GM19240 (cell line): ENCODE data around the gene MISP3.
"Not testable (repeated sequence)": the region's sequence is repeated elsewhere in the genome, so short reads cannot be mapped to it uniquely, and the experiment has no call there.

ENCODE experiments used
- DNase-seq: peaks from one replicate; pipeline ENCODE4 v3.0.0; 2011; ENCODE audit warnings: low spot score; ENCODE audit not compliant: insufficient read length

The MISP3 gene

DNA sequence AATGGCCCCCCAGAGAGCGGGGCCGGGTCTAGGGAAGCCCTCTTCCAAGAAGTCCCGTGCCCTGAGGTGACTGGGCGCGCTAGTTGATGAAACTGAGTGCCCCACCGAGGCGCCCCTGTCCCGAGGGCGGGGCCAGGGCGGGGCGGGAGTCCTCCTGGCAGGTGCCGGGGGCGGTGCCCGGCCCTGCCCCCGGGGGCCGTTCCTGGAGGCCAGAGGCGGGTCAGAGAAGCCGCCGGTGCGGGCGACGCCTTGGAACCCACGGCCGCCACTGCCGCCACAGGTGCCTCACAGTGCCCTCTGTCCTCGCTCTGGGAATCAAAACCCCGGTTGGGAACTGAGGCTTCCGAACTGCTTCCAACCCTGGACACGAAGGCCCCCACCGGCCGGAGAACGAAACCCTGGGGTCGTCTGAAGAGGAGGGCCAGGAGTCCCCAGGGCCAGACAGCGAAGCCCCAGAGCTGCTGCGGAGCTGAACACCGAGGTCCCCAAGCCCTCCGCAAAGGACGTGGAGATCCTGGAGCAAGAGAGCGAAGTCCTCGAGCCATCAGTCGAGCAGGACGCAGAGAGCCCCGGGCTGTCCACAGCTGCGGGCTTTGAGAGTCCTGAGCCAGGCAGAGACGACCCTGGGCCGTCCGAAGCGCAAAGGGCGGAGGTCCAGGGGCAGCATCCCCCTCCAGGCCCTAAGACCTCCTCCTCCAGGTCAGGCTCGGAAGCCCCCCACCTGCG is at the start of gene MISP3:
Gene MISP3 (plus strand): TSS at position 252 of the 726 bp plus-strand sequence. CDS start 524 bp downstream, outside the sequence.
- no peak for DNase-seq

DNA sequence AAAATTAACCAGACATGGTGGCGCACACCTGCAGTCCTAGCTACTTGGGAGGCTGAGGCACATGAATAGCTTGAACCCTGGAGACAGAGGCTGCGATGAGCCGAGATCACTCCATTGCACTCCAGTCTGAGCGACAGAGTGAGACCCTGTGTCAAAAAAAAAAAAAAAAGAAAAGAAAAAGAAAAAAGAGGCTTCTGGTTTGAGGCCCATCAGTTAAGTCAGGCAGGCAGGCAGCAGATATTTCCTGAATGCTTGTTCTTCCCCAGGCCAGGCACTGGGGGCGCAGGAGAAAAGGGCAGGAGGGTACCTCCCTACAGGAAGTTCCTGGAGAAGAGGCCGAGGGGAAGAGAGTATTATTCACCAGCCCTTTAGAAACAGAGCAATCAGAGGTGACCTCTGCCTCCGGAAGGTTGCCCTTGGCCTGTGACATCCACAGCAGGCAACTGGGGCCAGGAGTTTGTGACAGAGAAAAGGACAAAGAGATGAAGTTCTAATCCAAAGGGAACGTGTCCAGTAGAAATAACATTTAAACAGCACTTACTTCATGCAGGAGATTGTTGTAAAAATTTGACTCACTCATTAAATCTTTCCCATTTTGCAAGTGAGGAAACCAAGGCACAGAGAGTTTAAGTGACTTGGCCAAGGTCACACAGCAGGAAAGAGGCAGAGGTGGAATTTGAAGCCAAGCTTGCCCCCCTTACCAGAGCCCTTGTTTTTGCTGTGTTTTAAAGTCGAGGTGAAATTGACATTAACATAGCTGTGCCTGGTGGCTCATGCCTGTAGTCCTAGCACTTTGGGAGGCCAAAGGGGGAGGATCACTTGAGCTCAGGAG is 49.0 kb upstream of the MISP3 start:
- DNase-seq, result no peak

DNA sequence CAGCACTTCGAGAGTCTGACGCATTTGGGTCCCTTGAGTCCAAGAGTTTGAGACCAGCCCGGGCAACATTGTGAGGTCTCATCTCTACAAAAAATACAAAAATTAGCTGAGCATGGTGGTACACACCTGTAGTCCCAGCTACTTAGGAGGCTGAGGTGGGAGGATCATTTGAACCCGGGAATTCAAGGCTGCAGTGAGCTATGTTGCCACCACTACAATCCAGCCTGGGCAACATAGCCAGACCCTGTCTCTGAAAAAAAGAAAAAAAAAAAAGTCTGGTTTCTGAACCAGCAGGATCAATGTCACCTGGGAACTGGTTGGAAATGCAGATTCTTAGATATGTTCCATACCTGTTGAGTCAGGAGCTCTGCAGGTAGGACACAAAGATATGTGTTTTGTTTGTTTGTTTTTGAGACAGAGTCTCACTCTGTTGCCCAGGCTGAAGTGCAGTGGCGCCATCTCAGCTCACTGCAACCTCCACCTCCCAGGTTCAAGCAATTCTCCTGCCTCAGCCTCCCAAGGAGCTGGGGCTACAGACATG is 45.9 kb upstream of the MISP3 start:
- not testable (repeated sequence) for DNase-seq

DNA sequence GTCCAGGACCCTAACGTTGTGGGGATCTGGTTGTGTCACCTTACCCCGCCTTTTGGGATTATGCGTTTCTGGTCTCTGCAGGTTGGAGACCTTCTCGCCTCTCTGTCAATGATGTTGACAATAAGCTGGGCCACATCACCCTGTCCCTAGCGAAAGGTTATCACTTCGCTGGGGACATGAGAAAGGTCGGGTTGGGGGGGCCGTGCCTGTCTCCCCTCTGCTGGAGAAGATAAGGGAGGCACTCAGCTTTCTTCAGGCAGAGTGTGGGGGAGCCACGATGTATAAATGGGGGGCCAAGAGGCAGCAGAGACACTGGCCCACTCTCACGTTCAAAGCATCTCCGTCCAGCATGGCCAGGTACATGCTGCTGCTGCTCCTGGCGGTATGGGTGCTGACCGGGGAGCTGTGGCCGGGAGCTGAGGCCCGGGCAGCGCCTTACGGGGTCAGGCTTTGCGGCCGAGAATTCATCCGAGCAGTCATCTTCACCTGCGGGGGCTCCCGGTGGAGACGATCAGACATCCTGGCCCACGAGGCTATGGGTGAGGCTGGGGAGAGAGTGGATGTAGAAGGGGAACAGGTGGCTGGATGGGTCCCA is 44.6 kb upstream of the MISP3 start, which contains the start of gene RLN3:
Gene RLN3 (plus strand): TSS at position 293 of the 595 bp plus-strand sequence. CDS start 57 bp downstream, at position 350.
- DNase-seq, result no peak

- no peak for DNase-seq
Measured at GRCh38 chr19:14028901-14029300, 43.7 kb upstream of the MISP3 start.

- no peak for DNase-seq
Measured at GRCh38 chr19:14030997-14031718, 41.4 kb upstream of the MISP3 start.

DNA sequence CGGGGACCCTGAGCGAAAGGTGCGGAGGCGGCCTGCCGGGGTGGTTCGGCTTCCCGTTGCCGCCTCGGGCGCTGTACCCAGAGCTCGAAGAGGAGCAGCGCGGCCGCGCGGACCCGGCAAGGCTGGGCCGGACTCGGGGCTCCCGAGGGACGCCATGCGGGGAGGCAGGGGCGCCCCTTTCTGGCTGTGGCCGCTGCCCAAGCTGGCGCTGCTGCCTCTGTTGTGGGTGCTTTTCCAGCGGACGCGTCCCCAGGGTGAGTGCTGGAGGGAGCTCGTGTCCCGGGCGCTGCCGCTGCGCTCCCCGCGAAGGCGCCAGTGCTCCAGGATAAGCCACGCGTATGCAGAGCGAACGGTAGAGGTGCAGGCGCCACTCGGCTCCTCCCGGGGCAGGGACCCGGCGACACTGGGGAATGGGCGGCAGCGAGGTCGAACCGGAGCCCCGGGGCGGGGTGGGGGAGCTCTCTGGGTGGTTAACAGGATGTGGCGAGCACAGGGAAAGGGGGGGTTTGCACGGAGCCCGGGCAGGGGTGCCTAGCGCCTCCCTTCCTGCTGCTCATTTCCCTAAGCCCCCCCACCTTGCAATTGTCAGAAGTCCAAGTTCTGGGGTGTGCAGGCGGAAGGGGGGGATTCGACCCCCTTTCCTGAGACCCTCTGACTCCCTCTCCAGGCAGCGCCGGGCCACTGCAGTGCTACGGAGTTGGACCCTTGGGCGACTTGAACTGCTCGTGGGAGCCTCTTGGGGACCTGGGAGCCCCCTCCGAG is 40.7 kb upstream of the MISP3 start, which contains the start of gene IL27RA:
Gene IL27RA (plus strand): TSS at position 44 of the 762 bp plus-strand sequence. CDS start 111 bp downstream, at position 155.
- peak; percentile 76 for DNase-seq

DNA sequence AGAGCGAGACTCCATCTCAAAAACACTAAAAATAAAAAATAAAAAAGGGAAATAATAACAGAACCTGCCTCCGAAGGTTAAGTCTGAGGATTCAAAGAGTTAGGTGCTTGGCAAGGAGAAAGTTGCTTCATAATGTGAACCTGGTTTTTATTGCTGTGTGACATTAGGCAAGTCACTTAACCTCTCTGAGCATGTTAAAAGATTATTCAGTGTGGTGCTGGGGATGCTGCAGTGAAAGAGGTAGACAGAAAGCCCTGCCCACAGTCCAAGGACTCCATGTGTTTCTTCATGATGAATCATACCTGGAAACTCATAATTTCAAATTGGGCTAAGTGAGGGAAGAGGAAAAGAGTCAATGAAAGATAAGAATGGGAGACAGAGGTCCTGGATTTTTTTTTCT is 38.6 kb upstream of the MISP3 start:
- DNase-seq, result no peak

GRCh38 chr19:14035159-14035558 is 37.4 kb upstream of the MISP3 start:
- DNase-seq, result not testable (repeated sequence)

DNA sequence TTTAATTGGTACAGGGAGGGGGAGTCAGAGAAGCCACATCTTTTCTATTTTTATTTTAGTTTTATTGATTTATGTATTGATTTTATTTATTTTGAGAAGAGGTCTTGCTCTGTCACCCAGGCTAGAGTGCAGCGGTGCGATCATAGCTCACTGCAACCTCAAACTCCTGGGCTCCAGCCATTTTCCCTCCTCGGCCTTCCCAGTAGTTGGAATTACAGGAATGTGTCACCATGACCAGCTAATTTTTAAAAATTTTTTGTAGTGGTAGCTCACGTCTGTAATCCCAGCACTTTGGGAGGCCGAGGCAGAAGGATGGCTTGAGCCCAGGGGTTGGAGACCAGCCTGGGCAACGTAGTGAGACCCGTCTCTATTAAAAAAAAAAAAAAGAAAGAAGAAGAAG is 36.9 kb upstream of the MISP3 start:
- DNase-seq, result no peak

DNA sequence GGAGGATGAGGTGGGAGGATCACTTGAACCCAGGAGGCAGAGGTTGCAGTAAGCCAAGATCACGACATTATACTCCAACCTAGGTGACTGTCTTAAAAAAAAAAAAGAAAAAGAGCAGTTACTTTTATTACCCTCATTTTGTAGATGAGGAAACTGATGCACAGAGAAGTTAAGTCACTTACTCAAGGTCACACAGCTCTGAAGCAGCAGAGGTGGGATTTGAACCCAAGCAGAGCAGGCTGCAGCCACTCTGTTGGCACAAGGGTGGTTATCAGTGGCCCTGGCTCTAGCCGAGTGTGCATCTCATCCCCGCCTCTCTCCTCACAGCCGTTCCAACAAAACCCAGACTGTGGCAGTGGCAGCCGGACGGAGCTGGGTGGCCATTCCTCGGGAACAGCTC is 33.4 kb upstream of the MISP3 start:
- no peak for DNase-seq

DNA sequence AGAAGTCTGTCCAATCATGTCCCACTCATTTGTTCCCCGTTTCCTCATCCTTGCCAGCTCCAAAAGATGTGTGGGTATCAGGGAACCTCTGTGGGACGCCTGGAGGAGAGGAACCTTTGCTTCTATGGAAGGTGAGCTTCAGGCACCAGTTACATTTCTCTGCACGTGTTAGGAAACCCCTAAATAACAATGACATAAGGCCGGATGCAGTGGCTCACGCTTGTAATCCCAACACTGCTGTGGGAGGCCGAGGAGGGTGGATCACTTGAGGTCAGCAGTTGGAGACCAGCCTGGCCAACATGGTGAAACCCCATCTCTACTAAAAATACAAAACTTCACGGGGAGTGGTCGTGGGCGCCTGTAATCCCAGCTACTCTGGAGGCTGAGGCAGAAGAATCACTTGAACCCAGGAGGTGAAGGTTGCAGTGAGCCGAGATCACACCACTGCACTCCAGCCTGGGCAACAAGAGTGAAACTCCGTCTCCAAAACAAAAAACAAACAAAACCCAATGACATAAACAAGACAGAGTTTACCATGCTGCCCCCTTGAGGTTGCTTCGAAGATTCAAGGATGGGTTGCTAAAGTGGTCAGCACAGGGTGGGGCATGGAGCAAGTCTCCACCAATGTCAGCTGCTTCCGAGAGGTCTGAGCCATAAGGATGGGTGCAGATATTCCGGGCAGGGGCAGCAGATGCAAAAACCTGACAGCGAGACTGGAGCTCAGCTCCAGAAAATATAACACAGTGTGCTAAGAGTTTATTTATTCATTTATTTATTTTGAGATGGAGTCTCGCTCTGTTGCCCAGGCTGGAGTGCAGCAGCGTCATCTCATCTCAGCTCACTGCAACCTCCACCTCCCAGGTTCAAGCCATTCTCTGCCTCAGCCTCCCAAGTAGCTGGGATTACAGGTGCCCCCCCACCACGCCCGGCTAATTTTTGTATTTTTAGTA is 29.7 kb upstream of the MISP3 start:
- peak; percentile 48 for DNase-seq

GRCh38 chr19:14047866-14048265 is 24.7 kb upstream of the MISP3 start:
- DNase-seq, result not testable (repeated sequence)

- peak; percentile 73 for DNase-seq
Measured at GRCh38 chr19:14048443-14049153, 24.0 kb upstream of the MISP3 start.

DNA sequence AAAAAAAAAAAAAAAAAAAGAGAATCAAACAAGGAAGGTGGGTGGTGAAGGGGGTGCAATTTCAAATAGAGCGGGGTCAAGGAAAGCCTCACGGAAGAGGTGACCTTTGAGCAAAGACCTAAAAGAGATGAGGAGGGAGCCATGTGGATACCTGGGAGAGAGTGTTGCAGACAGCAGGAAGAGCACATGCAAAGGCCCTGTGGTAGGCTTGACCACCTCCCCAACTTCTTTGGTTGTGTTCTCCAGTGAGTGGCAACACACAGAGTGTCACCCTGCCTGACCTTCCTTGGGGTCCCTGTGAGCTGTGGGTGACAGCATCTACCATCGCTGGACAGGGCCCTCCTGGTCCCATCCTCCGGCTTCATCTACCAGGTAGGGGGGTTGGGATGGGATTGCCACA is 22.1 kb upstream of the MISP3 start:
- DNase-seq, result no peak

DNA sequence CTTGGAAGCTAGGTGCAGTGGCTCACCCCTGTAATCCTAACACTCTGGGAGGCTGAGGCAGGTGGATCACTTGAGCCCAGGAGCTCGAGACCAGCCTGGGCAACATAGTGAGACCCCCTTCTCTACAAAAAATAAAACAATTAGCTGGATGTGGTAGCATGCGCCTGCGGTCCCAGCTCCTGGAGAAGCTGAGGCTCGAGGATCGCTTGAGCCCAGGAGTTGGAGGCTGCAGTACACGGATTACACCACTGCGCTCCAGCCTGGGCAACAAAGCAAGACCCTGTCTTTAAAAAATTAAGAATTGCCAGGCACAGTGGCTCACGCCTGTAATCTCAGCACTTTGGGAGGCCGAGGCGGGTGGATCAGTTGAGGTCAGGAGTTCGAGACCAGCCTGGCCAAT is 21.6 kb upstream of the MISP3 start:
- not testable (repeated sequence) for DNase-seq

DNA sequence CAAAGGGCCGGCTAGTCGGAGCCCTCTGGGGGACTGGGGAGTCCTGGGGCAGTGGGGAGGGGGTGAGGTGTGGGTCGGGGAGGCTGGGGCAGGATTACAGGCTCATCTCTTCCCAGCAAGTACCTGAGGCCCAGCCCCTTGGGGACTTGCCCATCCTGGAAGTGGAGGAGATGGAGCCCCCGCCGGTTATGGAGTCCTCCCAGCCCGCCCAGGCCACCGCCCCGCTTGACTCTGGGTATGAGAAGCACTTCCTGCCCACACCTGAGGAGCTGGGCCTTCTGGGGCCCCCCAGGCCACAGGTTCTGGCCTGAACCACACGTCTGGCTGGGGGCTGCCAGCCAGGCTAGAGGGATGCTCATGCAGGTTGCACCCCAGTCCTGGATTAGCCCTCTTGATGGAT is 20.6 kb upstream of the MISP3 start:
- DNase-seq, result no peak

DNA sequence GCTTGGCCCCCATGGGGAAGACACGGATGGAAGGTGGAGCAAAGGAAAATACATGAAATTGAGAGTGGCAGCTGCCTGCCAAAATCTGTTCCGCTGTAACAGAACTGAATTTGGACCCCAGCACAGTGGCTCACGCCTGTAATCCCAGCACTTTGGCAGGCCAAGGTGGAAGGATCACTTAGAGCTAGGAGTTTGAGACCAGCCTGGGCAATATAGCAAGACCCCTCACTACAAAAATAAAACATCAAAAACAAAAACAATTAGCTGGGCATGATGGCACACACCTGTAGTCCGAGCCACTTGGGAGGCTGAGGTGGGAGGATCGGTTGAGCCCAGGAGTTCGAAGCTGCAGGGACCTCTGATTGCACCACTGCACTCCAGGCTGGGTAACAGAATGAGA is 20.1 kb upstream of the MISP3 start:
- no peak for DNase-seq
